Fibroblast of upper back skin (primary cell): ENCODE results near the gene APOL3.
"Not testable (repeated sequence)": the region's sequence is repeated elsewhere in the genome, so short reads cannot be mapped to it uniquely, and the experiment has no call there.

ENCODE experiments used
- DNase-seq: peaks from one replicate; pipeline ENCODE4 v3.0.0-alpha.2; 2013

APOL3 gene

GRCh38 chr22:36100134-36100824 lies 60.3 kb downstream of the APOL3 start:
- no peak for DNase-seq

DNA sequence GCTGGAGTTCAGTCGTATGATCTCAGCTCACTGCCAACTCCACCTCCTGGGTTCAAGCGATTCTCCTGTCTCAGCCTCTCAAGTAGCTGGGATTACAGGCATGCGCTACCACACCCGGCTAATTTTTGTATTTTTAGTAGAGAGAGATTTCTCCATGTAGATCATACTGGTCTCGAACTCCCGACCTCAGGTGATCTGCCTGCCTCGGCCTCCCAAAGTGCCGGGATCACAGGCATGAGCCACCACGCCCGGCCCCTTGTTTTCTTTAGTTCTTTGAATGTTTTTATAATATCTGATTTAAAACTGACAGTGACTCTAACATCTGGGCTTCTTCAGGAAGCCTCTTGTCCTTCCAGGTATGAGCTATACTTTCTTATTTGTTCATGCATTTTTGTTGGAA lies 61.0 kb downstream of the APOL3 start:
- not testable (repeated sequence) for DNase-seq

DNA sequence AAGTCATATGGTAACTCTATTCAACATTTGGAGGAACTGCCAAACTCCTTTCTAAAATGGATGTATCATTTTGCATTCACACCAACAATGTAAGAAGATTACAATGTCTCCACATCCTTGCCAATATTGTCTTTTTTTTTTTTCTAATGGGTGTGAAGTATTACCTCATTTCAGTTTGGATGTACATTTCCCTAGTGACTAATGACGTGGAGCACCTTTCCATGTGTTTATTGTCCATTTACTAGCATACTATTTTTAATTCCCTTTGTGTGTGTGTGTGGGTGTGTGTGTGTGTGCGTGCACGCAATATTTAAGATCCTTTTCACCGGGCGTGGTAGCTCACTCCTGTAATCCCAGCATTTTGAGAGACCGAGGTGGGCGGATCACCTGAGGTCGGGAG lies 62.7 kb downstream of the APOL3 start:
- DNase-seq = no peak

GRCh38 chr22:36090772-36091171 lies 69.8 kb downstream of the APOL3 start:
- not testable (repeated sequence) for DNase-seq
